Ishikawa (cell line): ENCODE results near the gene TMEM127.
A peak's percentile ranks its signal among the peaks of the same experiment; 100 is the strongest.

Experiments used
- CEBPB ChIP-seq: IDR thresholded peaks from 2 replicates; pipeline ENCODE4 v1.6.1; 2012
- CREB1 ChIP-seq: IDR thresholded peaks from 2 replicates; pipeline ENCODE4 v1.6.1; 2012; ENCODE audit warnings: low read depth
- EGR1 ChIP-seq: IDR thresholded peaks from 2 replicates; pipeline ENCODE4 v1.6.1; 2012
- EP300 ChIP-seq: IDR thresholded peaks from 2 replicates; pipeline ENCODE4 v1.6.1; 2012; ENCODE audit warnings: borderline replicate concordance
- FOXM1 ChIP-seq: IDR thresholded peaks from 2 replicates; pipeline ENCODE4 v1.6.1; 2012; ENCODE audit warnings: low read depth, borderline replicate concordance
- NFIC ChIP-seq: IDR thresholded peaks from 2 replicates; pipeline ENCODE4 v1.6.1; 2012
- RAD21 ChIP-seq: IDR thresholded peaks from 2 replicates; pipeline ENCODE4 v1.6.1; 2012; ENCODE audit warnings: low read depth
- TAF1 ChIP-seq: IDR thresholded peaks from 2 replicates; pipeline ENCODE4 v1.6.1; 2012; ENCODE audit warnings: low read depth, mild to moderate bottlenecking
- TCF12 ChIP-seq: IDR thresholded peaks from 2 replicates; pipeline ENCODE4 v1.6.1; 2012; ENCODE audit warnings: low read depth
- TEAD4 ChIP-seq: IDR thresholded peaks from 2 replicates; pipeline ENCODE4 v1.6.1; 2012
- USF1 ChIP-seq: IDR thresholded peaks from 2 replicates; pipeline ENCODE4 v1.6.1; 2012
- YY1 ChIP-seq: IDR thresholded peaks from 2 replicates; pipeline ENCODE4 v1.6.1; 2012; ENCODE audit warnings: low read depth
- ZBTB7A ChIP-seq: IDR thresholded peaks from 2 replicates; pipeline ENCODE4 v1.6.1; 2012; ENCODE audit warnings: low read depth
- TF ChIP-seq, protein P1 (sequence below): IDR thresholded peaks from 2 replicates; pipeline ENCODE4 v1.6.1; 2012
- TF ChIP-seq, protein P2 (sequence below): IDR thresholded peaks from 2 replicates; pipeline ENCODE4 v1.6.1; 2012; ENCODE audit warnings: low read depth, mild to moderate bottlenecking

The TMEM127 gene

GRCh38 chr2:96259497-96259921, 6.3 kb downstream of the TMEM127 start:
- TF ChIP-seq USF1 (peak; percentile 77), TCF12 (no peak)

- TF ChIP-seq TAF1: no peak
- no peak for TF ChIP-seq YY1
- TF ChIP-seq TCF12: no peak
- no peak for TF ChIP-seq NFIC
- no peak for TF ChIP-seq CREB1
- TF ChIP-seq USF1: no peak
- TF ChIP-seq ZBTB7A: no peak
- TF ChIP-seq FOXM1: no peak
- TF ChIP-seq, protein P1, sequence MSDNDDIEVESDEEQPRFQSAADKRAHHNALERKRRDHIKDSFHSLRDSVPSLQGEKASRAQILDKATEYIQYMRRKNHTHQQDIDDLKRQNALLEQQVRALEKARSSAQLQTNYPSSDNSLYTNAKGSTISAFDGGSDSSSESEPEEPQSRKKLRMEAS: no peak
- no peak for TF ChIP-seq EGR1
- no peak for TF ChIP-seq EP300
- TF ChIP-seq TEAD4: no peak
- TF ChIP-seq CEBPB: no peak
- TF ChIP-seq, protein P2, sequence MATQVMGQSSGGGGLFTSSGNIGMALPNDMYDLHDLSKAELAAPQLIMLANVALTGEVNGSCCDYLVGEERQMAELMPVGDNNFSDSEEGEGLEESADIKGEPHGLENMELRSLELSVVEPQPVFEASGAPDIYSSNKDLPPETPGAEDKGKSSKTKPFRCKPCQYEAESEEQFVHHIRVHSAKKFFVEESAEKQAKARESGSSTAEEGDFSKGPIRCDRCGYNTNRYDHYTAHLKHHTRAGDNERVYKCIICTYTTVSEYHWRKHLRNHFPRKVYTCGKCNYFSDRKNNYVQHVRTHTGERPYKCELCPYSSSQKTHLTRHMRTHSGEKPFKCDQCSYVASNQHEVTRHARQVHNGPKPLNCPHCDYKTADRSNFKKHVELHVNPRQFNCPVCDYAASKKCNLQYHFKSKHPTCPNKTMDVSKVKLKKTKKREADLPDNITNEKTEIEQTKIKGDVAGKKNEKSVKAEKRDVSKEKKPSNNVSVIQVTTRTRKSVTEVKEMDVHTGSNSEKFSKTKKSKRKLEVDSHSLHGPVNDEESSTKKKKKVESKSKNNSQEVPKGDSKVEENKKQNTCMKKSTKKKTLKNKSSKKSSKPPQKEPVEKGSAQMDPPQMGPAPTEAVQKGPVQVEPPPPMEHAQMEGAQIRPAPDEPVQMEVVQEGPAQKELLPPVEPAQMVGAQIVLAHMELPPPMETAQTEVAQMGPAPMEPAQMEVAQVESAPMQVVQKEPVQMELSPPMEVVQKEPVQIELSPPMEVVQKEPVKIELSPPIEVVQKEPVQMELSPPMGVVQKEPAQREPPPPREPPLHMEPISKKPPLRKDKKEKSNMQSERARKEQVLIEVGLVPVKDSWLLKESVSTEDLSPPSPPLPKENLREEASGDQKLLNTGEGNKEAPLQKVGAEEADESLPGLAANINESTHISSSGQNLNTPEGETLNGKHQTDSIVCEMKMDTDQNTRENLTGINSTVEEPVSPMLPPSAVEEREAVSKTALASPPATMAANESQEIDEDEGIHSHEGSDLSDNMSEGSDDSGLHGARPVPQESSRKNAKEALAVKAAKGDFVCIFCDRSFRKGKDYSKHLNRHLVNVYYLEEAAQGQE: no peak
- no peak for TF ChIP-seq RAD21
Measured at GRCh38 chr2:96258166-96259022, 7.4 kb downstream of the TMEM127 start.

DNA sequence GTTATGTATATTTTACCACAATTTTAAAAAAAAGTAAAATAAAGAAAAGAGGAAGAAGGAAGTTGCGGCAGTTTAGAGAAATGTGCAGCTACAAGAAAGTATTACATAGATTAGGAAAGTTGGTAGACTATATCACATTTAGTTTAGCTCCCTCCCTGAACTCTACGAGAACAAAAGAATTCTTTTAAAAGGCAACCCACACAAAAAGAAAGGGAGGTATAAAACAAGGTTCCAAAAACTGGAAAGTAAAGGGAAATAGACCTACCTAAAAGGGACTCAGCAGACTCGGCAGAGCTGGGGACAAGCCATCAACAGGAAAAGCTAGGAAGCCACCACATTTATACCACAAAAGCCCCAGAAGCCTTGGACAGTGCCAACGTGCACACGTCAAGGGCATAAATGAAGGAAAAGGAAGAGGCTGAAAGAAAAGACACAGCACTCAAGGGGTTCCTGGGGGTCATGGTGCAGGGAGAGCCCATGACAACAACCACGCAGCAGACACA, 9.1 kb downstream of the TMEM127 start:
- TF ChIP-seq RAD21 (no peak), USF1 (no peak)

DNA sequence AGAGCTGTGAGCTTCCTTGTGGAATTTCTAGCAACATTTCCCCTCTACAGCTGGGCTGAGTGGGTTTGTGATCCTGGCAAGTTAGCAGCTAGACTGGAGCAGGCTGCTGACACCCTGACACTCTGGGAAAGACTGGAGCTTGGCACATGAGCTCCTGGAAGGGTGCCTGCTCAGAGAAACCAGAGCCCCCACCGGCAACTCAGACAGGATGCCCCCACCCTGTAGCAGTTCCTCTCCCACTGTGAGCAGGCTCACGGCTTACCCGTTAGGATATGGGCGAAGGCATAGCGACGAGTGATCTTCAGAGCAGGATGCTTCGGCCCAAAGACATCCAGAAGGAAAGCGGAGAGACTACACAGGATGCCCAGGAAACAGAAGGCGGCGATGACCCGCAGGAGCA, 11.2 kb downstream of the TMEM127 start:
- no peak for TF ChIP-seq ZBTB7A
- no peak for TF ChIP-seq EGR1
- no peak for TF ChIP-seq EP300
- no peak for TF ChIP-seq CEBPB
- TF ChIP-seq USF1: no peak

DNA sequence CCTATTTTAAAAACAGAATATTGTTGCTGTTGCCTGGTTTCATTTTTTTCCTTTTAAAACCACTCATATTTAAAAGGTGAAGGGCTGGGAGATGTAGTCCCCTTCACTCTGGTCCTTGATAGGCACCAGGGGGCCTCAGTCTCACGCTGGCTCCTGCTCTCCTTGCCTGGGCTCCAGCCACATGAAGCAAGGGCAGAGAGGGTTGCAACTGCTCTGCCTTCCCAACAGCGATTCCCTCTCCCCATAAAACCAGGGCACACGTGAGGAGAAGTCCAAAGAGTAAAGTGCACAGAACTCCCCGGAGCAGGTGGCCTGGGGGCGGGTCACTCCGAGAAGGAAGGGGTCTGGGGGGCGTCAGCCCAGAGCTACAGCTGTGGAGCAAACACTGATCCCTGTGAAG, 12.8 kb downstream of the TMEM127 start:
- TF ChIP-seq USF1: no peak
- no peak for TF ChIP-seq ZBTB7A
- TF ChIP-seq, protein P1: no peak
- no peak for TF ChIP-seq NFIC
- no peak for TF ChIP-seq YY1
- no peak for TF ChIP-seq TCF12
- TF ChIP-seq TAF1: no peak
- no peak for TF ChIP-seq CEBPB
- TF ChIP-seq RAD21: no peak
- TF ChIP-seq TEAD4: no peak
- no peak for TF ChIP-seq EP300
- TF ChIP-seq, protein P2: no peak
- TF ChIP-seq FOXM1: no peak
- TF ChIP-seq CREB1: no peak
- no peak for TF ChIP-seq EGR1
